ENCODE results near the gene WDR73. TPM values are rescaled to one million over a fixed set of nuclear protein-coding genes. Genes with fewer than 3 reads are reported as not detected.

The WDR73 gene
- polyA plus RNA-seq, 1 experiment = 18.7 TPM

DNA sequence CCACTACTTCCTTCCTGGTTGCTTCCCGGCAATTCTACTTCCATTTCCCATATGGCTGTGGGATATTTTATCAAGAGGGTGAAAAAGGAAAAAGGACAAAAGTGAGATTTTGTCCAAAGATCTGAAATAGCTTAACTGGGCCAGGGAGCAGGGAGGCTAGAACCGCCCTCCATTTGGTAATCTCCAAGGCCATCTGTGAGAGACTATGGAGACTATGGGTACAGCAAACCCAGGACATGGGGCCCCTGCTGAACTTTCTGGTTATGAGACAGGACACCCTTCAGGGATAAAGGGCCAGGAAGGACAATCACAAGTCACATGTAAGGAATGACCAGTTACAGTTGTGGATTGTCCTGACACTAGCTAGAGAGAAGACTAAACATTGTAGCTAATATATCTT is 29.0 kb downstream of the WDR73 start:
- no peak overlapping the region for H3K27ac ChIP-seq (ENCODE audit: low read depth, low read length)
- DNase-seq (ENCODE audit: low read depth, low spot score) = no peak
- ChIA-PET POLR2A (no interaction called here), CTCF (no interaction called here)
- H3K27me3 ChIP-seq (ENCODE audit: control insufficient read depth, insufficient read depth, low read length) = no peaks in the 10 kb centered on the region
- TF ChIP-seq, protein P1, sequence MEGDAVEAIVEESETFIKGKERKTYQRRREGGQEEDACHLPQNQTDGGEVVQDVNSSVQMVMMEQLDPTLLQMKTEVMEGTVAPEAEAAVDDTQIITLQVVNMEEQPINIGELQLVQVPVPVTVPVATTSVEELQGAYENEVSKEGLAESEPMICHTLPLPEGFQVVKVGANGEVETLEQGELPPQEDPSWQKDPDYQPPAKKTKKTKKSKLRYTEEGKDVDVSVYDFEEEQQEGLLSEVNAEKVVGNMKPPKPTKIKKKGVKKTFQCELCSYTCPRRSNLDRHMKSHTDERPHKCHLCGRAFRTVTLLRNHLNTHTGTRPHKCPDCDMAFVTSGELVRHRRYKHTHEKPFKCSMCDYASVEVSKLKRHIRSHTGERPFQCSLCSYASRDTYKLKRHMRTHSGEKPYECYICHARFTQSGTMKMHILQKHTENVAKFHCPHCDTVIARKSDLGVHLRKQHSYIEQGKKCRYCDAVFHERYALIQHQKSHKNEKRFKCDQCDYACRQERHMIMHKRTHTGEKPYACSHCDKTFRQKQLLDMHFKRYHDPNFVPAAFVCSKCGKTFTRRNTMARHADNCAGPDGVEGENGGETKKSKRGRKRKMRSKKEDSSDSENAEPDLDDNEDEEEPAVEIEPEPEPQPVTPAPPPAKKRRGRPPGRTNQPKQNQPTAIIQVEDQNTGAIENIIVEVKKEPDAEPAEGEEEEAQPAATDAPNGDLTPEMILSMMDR (IDR thresholded peaks at IDR 0.05; ENCODE audit: low read depth, low read length) = no peak
- H3K4me3 ChIP-seq (ENCODE audit: low read depth, low read length) = no peak overlapping the region
- peaks cover 30% of the 10 kb centered on the region for H3K9me3 ChIP-seq (ENCODE audit: control insufficient read depth, insufficient read depth, low read length)

DNA sequence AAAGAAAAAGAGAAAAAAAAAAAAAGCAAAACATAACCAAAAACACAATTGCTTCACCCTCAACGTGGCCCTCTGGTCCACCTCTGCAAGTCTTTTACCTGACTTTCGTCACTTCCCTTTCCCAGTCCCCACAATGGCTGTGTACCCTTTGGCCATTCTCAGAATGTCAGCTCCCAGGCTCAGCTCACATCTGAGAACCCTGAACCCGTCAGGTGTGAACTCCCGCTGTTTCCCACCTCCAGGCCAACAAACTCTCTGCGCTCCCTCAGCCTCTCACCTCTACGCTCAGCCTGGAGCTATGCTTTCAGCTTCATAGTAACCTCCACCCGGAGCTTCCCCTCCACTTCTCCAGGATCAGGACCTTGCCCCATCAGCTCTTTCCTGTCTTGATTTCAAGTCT is 29.7 kb downstream of the WDR73 start:
- ChIA-PET CTCF (no interaction called here), POLR2A (no interaction called here)

DNA sequence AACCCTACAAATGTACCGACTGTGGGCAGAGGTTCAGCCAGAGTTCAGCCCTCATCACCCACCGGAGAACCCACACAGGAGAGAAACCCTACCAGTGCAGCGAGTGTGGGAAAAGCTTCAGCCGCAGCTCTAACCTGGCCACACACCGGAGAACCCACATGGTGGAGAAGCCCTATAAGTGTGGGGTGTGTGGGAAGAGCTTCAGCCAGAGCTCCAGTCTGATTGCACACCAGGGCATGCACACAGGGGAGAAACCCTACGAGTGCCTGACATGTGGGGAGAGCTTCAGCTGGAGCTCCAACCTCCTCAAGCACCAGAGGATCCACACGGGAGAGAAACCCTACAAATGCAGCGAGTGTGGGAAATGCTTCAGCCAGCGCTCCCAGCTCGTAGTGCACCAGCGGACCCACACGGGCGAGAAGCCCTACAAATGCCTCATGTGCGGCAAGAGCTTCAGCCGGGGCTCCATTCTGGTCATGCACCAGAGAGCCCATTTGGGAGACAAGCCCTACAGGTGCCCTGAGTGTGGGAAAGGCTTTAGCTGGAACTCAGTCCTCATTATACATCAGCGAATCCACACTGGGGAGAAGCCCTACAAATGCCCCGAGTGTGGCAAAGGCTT is 32.6 kb downstream of the WDR73 start:
- Histone ChIP-seq H3K9me3 (ENCODE audit: control insufficient read depth, insufficient read depth, low read length) (peaks cover 40% of the 10 kb centered on the region), H3K27me3 (ENCODE audit: control insufficient read depth, insufficient read depth, low read length) (no peaks in the 10 kb centered on the region), H3K4me3 (ENCODE audit: low read depth, low read length) (no peak overlapping the region), H3K27ac (ENCODE audit: low read depth, low read length) (no peak overlapping the region)
- ChIA-PET CTCF (interaction anchor here (1.9 kb wide), 1 partner anchor 34 kb away, joined by 12 read pairs; no protein-coding TSS in a partner anchor), POLR2A (no interaction called here)
- TF ChIP-seq, protein P1 (IDR thresholded peaks at IDR 0.05; ENCODE audit: low read depth, low read length) = no peak
- no peak for DNase-seq (ENCODE audit: low read depth, low spot score)

More for the DNA sequence above, 29.7 kb downstream of the WDR73 start:
- Histone ChIP-seq H3K27ac (ENCODE audit: low read depth, low read length) (no peak overlapping the region), H3K4me3 (ENCODE audit: low read depth, low read length) (no peak overlapping the region), H3K27me3 (ENCODE audit: control insufficient read depth, insufficient read depth, low read length) (no peaks in the 10 kb centered on the region), H3K9me3 (ENCODE audit: control insufficient read depth, insufficient read depth, low read length) (peaks cover 33% of the 10 kb centered on the region)
- TF ChIP-seq, protein P1 (IDR thresholded peaks at IDR 0.05; ENCODE audit: low read depth, low read length) = no peak
- DNase-seq (ENCODE audit: low read depth, low spot score) = no peak

DNA sequence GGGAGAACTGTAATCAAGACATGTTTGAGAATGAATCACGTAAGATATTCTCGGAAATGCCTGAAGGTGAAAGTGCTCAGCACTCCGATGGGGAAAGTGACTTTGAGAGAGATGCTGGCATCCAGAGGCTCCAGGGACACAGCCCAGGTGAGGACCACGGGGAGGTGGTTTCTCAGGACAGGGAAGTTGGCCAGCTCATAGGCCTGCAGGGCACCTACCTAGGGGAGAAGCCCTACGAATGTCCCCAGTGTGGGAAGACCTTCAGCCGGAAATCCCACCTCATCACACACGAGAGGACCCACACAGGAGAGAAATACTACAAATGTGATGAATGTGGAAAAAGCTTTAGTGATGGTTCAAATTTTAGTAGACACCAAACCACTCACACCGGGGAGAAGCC is 33.5 kb downstream of the WDR73 start:
- no peak overlapping the region for H3K4me3 ChIP-seq (ENCODE audit: low read depth, low read length)
- TF ChIP-seq, protein P1 (IDR thresholded peaks at IDR 0.05; ENCODE audit: low read depth, low read length) = no peak
- H3K9me3 ChIP-seq (ENCODE audit: control insufficient read depth, insufficient read depth, low read length) = peaks cover 40% of the 10 kb centered on the region
- CTCF ChIA-PET = interaction anchor here (0.5 to 1.9 kb wide), 2 partner anchors 33 to 126 kb away, joined by 4 to 12 read pairs; no protein-coding TSS in a partner anchor
- no peak for DNase-seq (ENCODE audit: low read depth, low spot score)
- no peaks in the 10 kb centered on the region for H3K27me3 ChIP-seq (ENCODE audit: control insufficient read depth, insufficient read depth, low read length)
- H3K27ac ChIP-seq (ENCODE audit: low read depth, low read length) = no peak overlapping the region
- POLR2A ChIA-PET = no interaction called here

DNA sequence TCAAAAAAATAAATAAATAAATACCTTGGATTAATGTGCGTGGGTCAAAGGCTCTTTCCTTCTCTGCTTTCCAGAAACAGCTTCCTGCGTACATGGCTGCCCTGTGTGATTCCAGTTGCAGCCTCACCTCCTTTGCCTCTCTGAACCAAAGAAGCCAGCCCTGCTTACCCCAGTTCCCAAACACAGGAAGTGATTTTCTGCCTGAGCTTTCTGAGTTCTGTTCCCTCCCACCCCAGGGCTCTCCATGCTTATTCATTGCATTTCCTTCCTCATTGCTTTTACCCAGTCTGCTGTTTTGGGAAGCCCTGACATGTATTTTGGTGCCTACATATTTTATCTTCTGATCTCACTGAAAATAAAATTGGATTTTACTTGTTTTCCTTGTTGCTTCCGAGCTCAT is 37.8 kb downstream of the WDR73 start:
- no peak overlapping the region for H3K27ac ChIP-seq (ENCODE audit: low read depth, low read length)
- ChIA-PET POLR2A (no interaction called here), CTCF (no interaction called here)
- no peaks in the 10 kb centered on the region for H3K27me3 ChIP-seq (ENCODE audit: control insufficient read depth, insufficient read depth, low read length)
- no peak overlapping the region for H3K4me3 ChIP-seq (ENCODE audit: low read depth, low read length)
- no peak for DNase-seq (ENCODE audit: low read depth, low spot score)
- peaks cover 18% of the 10 kb centered on the region for H3K9me3 ChIP-seq (ENCODE audit: control insufficient read depth, insufficient read depth, low read length)
- TF ChIP-seq, protein P1 (IDR thresholded peaks at IDR 0.05; ENCODE audit: low read depth, low read length) = no peak

All from AG04450 (cell line).